HEK293T (cell line): ENCODE measurements around the gene GHRHR.

Source experiments
- CTCF ChIA-PET: fragments of 350-600 bp; formaldehyde crosslinking; extraction: SDS; loops from one replicate; lab custom pipeline; 2021; ENCODE audit warnings: antibody characterized with exemption, inconsistent platforms; lab: Yijun Ruan, JAX
- POLR2A ChIA-PET: fragments of 350-600 bp; formaldehyde crosslinking; extraction: SDS; loops from one replicate; lab custom pipeline; 2020; ENCODE audit warnings: antibody characterized with exemption, inconsistent platforms; lab: Yijun Ruan, JAX
- DNase-seq: peaks from one replicate; pipeline ENCODE4 v3.0.0; 2012; ENCODE audit warnings: mixed read lengths; ENCODE audit errors: extremely low spot score
- ARNT ChIP-seq: fragments of 450-650 bp; IDR thresholded peaks from 2 replicates; pipeline ENCODE4 v1.6.1; 2017; ENCODE audit warnings: mild to moderate bottlenecking
- BHLHE40 ChIP-seq: fragments of 450-650 bp; IDR thresholded peaks from 2 replicates; pipeline ENCODE4 v1.6.1; 2016; ENCODE audit warnings: mild to moderate bottlenecking, moderate library complexity, borderline replicate concordance
- CTBP1 ChIP-seq: fragments of 450-650 bp; IDR thresholded peaks from 2 replicates; pipeline ENCODE4 v1.6.1; 2016; ENCODE audit warnings: borderline replicate concordance
- ELF4 ChIP-seq: fragments of 450-650 bp; IDR thresholded peaks from 2 replicates; pipeline ENCODE4 v1.6.1; 2017; ENCODE audit warnings: antibody characterized with exemption
- FOXA1 ChIP-seq: fragments of 450-650 bp; IDR thresholded peaks from 2 replicates; pipeline ENCODE4 v1.6.1; 2016; ENCODE audit warnings: mild to moderate bottlenecking
- FOXK2 ChIP-seq: fragments of 450-650 bp; IDR thresholded peaks from 2 replicates; pipeline ENCODE4 v1.6.1; 2016; ENCODE audit warnings: mild to moderate bottlenecking
- FOXM1 ChIP-seq: fragments of 450-650 bp; IDR thresholded peaks from 2 replicates; pipeline ENCODE4 v1.6.1; 2017; ENCODE audit warnings: mild to moderate bottlenecking, borderline replicate concordance
- HDGF ChIP-seq: fragments of 450-650 bp; IDR thresholded peaks from 2 replicates; pipeline ENCODE4 v1.6.1; 2017; ENCODE audit warnings: antibody characterized with exemption, borderline replicate concordance
- L3MBTL2 ChIP-seq: fragments of 450-650 bp; conservative IDR thresholded peaks from 2 replicates; pipeline ENCODE4 v1.6.1; 2016; ENCODE audit warnings: mild to moderate bottlenecking
- LEF1 ChIP-seq: fragments of 450-650 bp; IDR thresholded peaks from 2 replicates; pipeline ENCODE4 v1.6.1; 2017; ENCODE audit warnings: mild to moderate bottlenecking, borderline replicate concordance
- NFRKB ChIP-seq: fragments of 450-650 bp; IDR thresholded peaks from 2 replicates; pipeline ENCODE4 v1.6.1; 2016; ENCODE audit warnings: mild to moderate bottlenecking, moderate library complexity
- PKNOX1 ChIP-seq: fragments of 450-650 bp; IDR thresholded peaks from 2 replicates; pipeline ENCODE4 v1.6.1; 2016
- SP1 ChIP-seq: fragments of 450-650 bp; IDR thresholded peaks from 2 replicates; pipeline ENCODE4 v1.6.1; 2017
- SUZ12 ChIP-seq: fragments of 450-650 bp; IDR thresholded peaks from 2 replicates; pipeline ENCODE4 v1.6.1; 2016; ENCODE audit warnings: mild to moderate bottlenecking
- TARDBP ChIP-seq: fragments of 450-650 bp; IDR thresholded peaks from 2 replicates; pipeline ENCODE4 v1.6.1; 2016
- ZNF384 ChIP-seq: fragments of 450-650 bp; IDR thresholded peaks from 2 replicates; pipeline ENCODE4 v1.6.1; 2016

Gene GHRHR

GRCh38 chr7:30995536-30995935 is 31.8 kb downstream of the GHRHR start:
- CTCF ChIA-PET, result interaction anchor here (1.2 kb wide), 1 partner anchor 11 kb away, joined by 5 read pairs; no protein-coding TSS in a partner anchor
- TF ChIP-seq FOXK2, result no peak
- no peak for TF ChIP-seq SP1
- TF ChIP-seq HDGF, result no peak
- TF ChIP-seq CTBP1, result no peak
- no peak for TF ChIP-seq FOXM1
- TF ChIP-seq NFRKB, result no peak
- TF ChIP-seq BHLHE40, result no peak
- no peak for TF ChIP-seq ARNT
- no peak for TF ChIP-seq LEF1
- TF ChIP-seq FOXA1, result no peak
- POLR2A ChIA-PET, result no interaction called here
- no peak for DNase-seq

- POLR2A ChIA-PET, result no interaction called here
- no peak for TF ChIP-seq NFRKB
- TF ChIP-seq HDGF, result no peak
- no peak for TF ChIP-seq ARNT
- no peak for TF ChIP-seq LEF1
- TF ChIP-seq SUZ12, result no peak
- TF ChIP-seq TARDBP, result no peak
- TF ChIP-seq PKNOX1, result no peak
- no peak for TF ChIP-seq CTBP1
- no peak for TF ChIP-seq BHLHE40
- TF ChIP-seq FOXA1, result no peak
- TF ChIP-seq SP1, result no peak
- TF ChIP-seq L3MBTL2, result no peak
- no peak for TF ChIP-seq FOXM1
- TF ChIP-seq FOXK2, result no peak
- TF ChIP-seq ELF4, result no peak
- CTCF ChIA-PET, result interaction anchor here (1.2 kb wide), 1 partner anchor 12 kb away, joined by 5 read pairs; no protein-coding TSS in a partner anchor
Measured at GRCh38 chr7:30996256-30996655, 32.5 kb downstream of the GHRHR start.

DNA sequence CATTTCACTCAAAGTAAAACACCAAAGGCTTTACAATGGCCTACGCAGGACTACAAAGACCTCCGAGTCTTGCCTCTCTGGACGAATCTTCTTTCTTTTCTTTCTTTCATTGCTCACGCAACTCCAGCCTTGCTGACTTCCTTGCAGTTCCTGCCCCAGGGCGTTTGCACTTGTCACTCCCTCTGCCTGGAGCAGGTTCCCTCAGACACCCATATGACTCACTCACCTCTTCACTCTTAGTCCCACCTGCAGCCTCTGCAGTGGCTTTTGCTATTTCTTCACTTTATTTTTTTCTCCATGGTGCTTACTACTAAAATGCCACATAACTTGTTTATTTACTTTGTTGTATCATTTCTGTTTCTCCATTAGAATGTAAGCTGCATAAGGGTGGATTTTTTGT is 33.1 kb downstream of the GHRHR start:
- CTCF ChIA-PET, result interaction anchor here (0.6 kb wide), 1 partner anchor 126 kb away, joined by 3 read pairs; no protein-coding TSS in a partner anchor
- DNase-seq, result no peak
- POLR2A ChIA-PET, result no interaction called here
- TF ChIP-seq LEF1 (no peak), HDGF (no peak), SUZ12 (no peak), ZNF384 (no peak), FOXA1 (no peak), FOXM1 (no peak), TARDBP (no peak), L3MBTL2 (no peak), ARNT (no peak), ELF4 (no peak), BHLHE40 (no peak), FOXK2 (no peak), PKNOX1 (no peak), NFRKB (no peak), SP1 (no peak), CTBP1 (no peak)

More at GRCh38 chr7:30996256-30996655, 32.5 kb downstream of the GHRHR start:
- no peak for DNase-seq

- DNase-seq, result no peak
- no peak for TF ChIP-seq CTBP1
- TF ChIP-seq ELF4, result no peak
- no peak for TF ChIP-seq FOXA1
- TF ChIP-seq FOXM1, result no peak
- no peak for TF ChIP-seq PKNOX1
- TF ChIP-seq ZNF384, result no peak
- TF ChIP-seq L3MBTL2, result no peak
- no peak for TF ChIP-seq SP1
- no peak for TF ChIP-seq LEF1
- no peak for TF ChIP-seq FOXK2
- ChIA-PET CTCF (interaction anchor here (0.6 kb wide), 1 partner anchor 125 kb away, joined by 3 read pairs; no protein-coding TSS in a partner anchor), POLR2A (no interaction called here)
Measured at GRCh38 chr7:30997316-30997715, 33.6 kb downstream of the GHRHR start.

- DNase-seq, result no peak
- CTCF ChIA-PET, result no interaction called here
- TF ChIP-seq HDGF (no peak), PKNOX1 (no peak), NFRKB (no peak), ARNT (no peak), LEF1 (no peak), SUZ12 (no peak), FOXM1 (no peak), ZNF384 (no peak), BHLHE40 (no peak)
- POLR2A ChIA-PET, result no interaction called here
Measured at GRCh38 chr7:30998180-30998579, 34.4 kb downstream of the GHRHR start.

DNA sequence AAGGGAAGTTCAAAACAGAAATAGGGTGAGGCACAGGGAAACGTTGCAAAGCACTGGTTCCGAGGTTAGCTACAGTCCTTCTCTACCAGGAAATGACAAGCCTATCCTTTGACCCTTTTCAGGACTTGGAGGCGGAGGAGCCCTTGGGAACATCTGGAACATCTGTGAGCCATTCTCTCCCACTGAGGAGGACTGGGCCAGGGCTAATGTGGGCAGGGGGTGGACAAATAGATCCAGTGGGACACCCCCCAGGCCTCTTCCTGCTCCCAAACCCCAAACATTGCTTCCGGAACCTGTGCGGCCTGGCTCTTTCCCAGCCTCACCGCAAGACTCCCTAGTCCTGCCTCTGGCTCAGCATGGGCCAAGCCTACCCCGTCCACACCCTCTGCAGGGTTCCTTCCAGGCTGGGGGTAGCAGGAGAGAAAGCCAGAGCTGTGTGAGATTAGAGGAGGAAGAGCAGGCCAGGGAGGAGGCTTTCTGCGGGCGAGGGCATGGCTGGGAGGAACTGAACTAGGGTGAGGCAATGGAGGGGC is 36.5 kb downstream of the GHRHR start:
- no peak for DNase-seq
- POLR2A ChIA-PET, result no interaction called here
- CTCF ChIA-PET, result no interaction called here
- no peak for TF ChIP-seq BHLHE40
- TF ChIP-seq FOXA1, result no peak
- TF ChIP-seq CTBP1, result no peak
- TF ChIP-seq PKNOX1, result no peak
- TF ChIP-seq NFRKB, result no peak
- no peak for TF ChIP-seq ELF4
- TF ChIP-seq L3MBTL2, result no peak
- TF ChIP-seq FOXK2, result no peak
